Uterus (tissue), 2 donors: ENCODE results near the gene SARDH.

Experiments used
- POLR2A ChIP-seq, 2 donors: fragments of 450-650 bp; IDR thresholded peaks; one replicate each; pipeline ENCODE4 v1.6.1; 2016; ENCODE audit warnings: antibody characterized with exemption in 2 of 2, mild to moderate bottlenecking in 1 of 2, moderate library complexity in 1 of 2
- TF ChIP-seq, protein P1 (sequence below), 4 experiments: fragments of 200-600 bp in 2 of 4; fragments of 450-650 bp in 2 of 4; sonication (generic) in 2 of 4; IDR thresholded peaks; one replicate each; pipeline ENCODE4 v1.5.1; 2016 to 2019; ENCODE audit warnings: antibody characterized with exemption in 4 of 4, mild to moderate bottlenecking in 2 of 4, moderate library complexity in 1 of 4

DNA sequence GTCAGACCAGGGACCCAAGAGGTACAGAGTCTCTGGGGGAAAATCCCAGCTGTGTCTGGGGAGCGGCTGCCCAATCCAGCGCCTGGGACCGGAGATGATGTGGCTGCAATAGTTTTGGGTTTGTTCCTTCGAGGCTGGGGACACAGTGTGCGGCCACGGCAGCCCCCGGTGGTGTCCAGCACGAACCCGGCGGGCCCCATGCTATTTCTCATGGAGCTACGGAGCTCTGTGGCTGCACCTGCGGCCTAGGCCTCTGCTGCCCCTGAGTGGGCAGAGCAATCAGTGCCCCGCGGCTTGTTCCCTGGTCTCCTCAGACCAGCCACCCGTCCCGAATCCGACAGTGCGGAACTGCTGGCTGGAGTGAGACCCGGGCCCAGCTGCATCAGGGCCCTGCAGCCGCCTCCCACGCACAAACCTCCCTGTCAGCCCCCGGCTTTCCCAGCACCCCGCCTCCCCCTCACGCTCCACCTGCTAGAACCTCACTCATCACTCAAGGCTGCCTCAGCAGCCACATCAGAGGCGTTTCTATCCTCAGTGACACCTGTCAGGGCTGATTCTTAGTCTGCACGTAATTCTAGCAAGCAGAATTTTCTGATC is 29.0 kb downstream of the SARDH start:
- TF ChIP-seq, protein P1, sequence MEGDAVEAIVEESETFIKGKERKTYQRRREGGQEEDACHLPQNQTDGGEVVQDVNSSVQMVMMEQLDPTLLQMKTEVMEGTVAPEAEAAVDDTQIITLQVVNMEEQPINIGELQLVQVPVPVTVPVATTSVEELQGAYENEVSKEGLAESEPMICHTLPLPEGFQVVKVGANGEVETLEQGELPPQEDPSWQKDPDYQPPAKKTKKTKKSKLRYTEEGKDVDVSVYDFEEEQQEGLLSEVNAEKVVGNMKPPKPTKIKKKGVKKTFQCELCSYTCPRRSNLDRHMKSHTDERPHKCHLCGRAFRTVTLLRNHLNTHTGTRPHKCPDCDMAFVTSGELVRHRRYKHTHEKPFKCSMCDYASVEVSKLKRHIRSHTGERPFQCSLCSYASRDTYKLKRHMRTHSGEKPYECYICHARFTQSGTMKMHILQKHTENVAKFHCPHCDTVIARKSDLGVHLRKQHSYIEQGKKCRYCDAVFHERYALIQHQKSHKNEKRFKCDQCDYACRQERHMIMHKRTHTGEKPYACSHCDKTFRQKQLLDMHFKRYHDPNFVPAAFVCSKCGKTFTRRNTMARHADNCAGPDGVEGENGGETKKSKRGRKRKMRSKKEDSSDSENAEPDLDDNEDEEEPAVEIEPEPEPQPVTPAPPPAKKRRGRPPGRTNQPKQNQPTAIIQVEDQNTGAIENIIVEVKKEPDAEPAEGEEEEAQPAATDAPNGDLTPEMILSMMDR (IDR thresholded peaks at IDR 0.05): no peak
- no peak for TF ChIP-seq POLR2A (IDR thresholded peaks at IDR 0.05)
